RWPE1 (cell line): ENCODE results near the gene NFS1.
"Not testable (repeated sequence)": the region's sequence is repeated elsewhere in the genome, so short reads cannot be mapped to it uniquely, and the experiment has no call there.

Source experiments
- CTCF ChIA-PET: fragments of 350-600 bp; sonication (Branson Sonifier 250); formaldehyde crosslinking; extraction: SDS; loops from one replicate; lab custom pipeline; 2021; lab: Yijun Ruan, JAX
- POLR2A ChIA-PET: fragments of 400-600 bp; formaldehyde crosslinking; extraction: SDS; loops from one replicate; lab custom pipeline; 2020; ENCODE audit warnings: antibody characterized with exemption; ENCODE audit not compliant: low non-redundant PET; lab: Yijun Ruan, JAX
- DNase-seq: peaks from one replicate; pipeline ENCODE4 v3.0.0; 2012; ENCODE audit warnings: low spot score
- H3K27ac ChIP-seq: fragments of 450-650 bp; 2 replicates; pipeline ENCODE4 v1.5.1; 2017
- CTCF ChIP-seq: fragments of 450-650 bp; conservative IDR thresholded peaks from 2 replicates; pipeline ENCODE4 v1.5.1; 2017; ENCODE audit warnings: low read depth, mild to moderate bottlenecking

The NFS1 gene

GRCh38 chr20:35729836-35730582 lies 30.9 kb upstream of the NFS1 start:
- H3K27ac ChIP-seq = no peak overlapping the region
- DNase-seq = no peak
- ChIA-PET CTCF (interaction anchor here (0.8 to 1.0 kb wide), 2 partner anchors 9 to 22 kb away, joined by 3 read pairs; no protein-coding TSS in a partner anchor), POLR2A (interaction anchor here (0.7 kb wide), 1 partner anchor 12 kb away, joined by 3 read pairs; the partner anchor contains the start of gene RBM39)
- no peak for TF ChIP-seq CTCF

GRCh38 chr20:35729283-35729807 lies 30.2 kb upstream of the NFS1 start:
- ChIA-PET POLR2A (no interaction called here), CTCF (no interaction called here)
- no peak for TF ChIP-seq CTCF
- DNase-seq = no peak
- no peak overlapping the region for H3K27ac ChIP-seq

- ChIA-PET CTCF (interaction anchor here (0.9 to 1.1 kb wide), 2 partner anchors 12 to 157 kb away, joined by 4 read pairs; no protein-coding TSS in a partner anchor), POLR2A (no interaction called here)
- 0 out of 2 replicates have a peak overlapping the region, but pooled peaks have one; percentile 7 for H3K27ac ChIP-seq
- no peak for TF ChIP-seq CTCF
- DNase-seq = no peak
Observed at GRCh38 chr20:35726842-35727711, 27.9 kb upstream of the NFS1 start.

- ChIA-PET CTCF (interaction anchor here (0.6 kb wide), 1 partner anchor 114 kb away, joined by 3 read pairs; no protein-coding TSS in a partner anchor), POLR2A (interaction anchor here (0.6 to 0.7 kb wide), 2 partner anchors 18 to 93 kb away, joined by 3 to 10 read pairs; partner anchors contain the start of gene RBM39)
- no peak for TF ChIP-seq CTCF
- no peak overlapping the region for H3K27ac ChIP-seq
- no peak for DNase-seq
Observed at GRCh38 chr20:35724321-35725230, 25.4 kb upstream of the NFS1 start.

GRCh38 chr20:35723652-35724320 lies 24.6 kb upstream of the NFS1 start:
- CTCF ChIA-PET, DNase-seq: not testable (repeated sequence)
- peak overlapping the region; percentile 4; the same call in 1 of the 2 replicates for H3K27ac ChIP-seq
- POLR2A ChIA-PET = interaction anchor here (0.6 kb wide), 2 partner anchors 11 to 94 kb away, joined by 3 read pairs; no protein-coding TSS in a partner anchor

GRCh38 chr20:35723275-35723639 lies 24.1 kb upstream of the NFS1 start:
- CTCF ChIA-PET, DNase-seq: not testable (repeated sequence)
- POLR2A ChIA-PET = interaction anchor here (0.6 kb wide), 1 partner anchor 11 kb away, joined by 3 read pairs; no protein-coding TSS in a partner anchor
- peak overlapping the region; percentile 4; the same call in 1 of the 2 replicates for H3K27ac ChIP-seq
